NCI-H1092 (cell line): ENCODE measurements around the gene GPATCH4.
"Not testable (repeated sequence)": the region's sequence is repeated elsewhere in the genome, so short reads cannot be mapped to it uniquely, and the experiment has no call there.

Experiments used
- DNase-seq: peaks from one replicate; lab custom pipeline; 2025; lab: John Stamatoyannopoulos, UW

The GPATCH4 gene

GRCh38 chr1:156601122-156601830 is at the start of gene GPATCH4:
TSS of gene GPATCH4 (minus strand) at chr1:156601479.
- DNase-seq, result peak; percentile 72

- no peak for DNase-seq
Observed at GRCh38 chr1:156648951-156649350, 47.7 kb upstream of the GPATCH4 start.

- no peak for DNase-seq
Observed at GRCh38 chr1:156648496-156648895, 47.2 kb upstream of the GPATCH4 start.

GRCh38 chr1:156647351-156647750 is 46.1 kb upstream of the GPATCH4 start:
- DNase-seq, result no peak

- DNase-seq, result no peak
Observed at GRCh38 chr1:156646738-156647211, 45.5 kb upstream of the GPATCH4 start.

- DNase-seq, result no peak
Observed at GRCh38 chr1:156645666-156646065, 44.4 kb upstream of the GPATCH4 start.

- no peak for DNase-seq
Observed at GRCh38 chr1:156645056-156645455, 43.8 kb upstream of the GPATCH4 start.

- no peak for DNase-seq
Observed at GRCh38 chr1:156644640-156645039, 43.4 kb upstream of the GPATCH4 start.

GRCh38 chr1:156644146-156644545 is 42.9 kb upstream of the GPATCH4 start:
- DNase-seq, result no peak

GRCh38 chr1:156643778-156644092 is 42.5 kb upstream of the GPATCH4 start:
- no peak for DNase-seq

GRCh38 chr1:156643049-156643777 is 41.9 kb upstream of the GPATCH4 start:
- no peak for DNase-seq

GRCh38 chr1:156642265-156643048 is 41.2 kb upstream of the GPATCH4 start:
- no peak for DNase-seq

GRCh38 chr1:156641761-156642264 is 40.5 kb upstream of the GPATCH4 start, which contains the start of gene BCAN:
TSS of gene BCAN (plus strand) at chr1:156642117. CDS start at chr1:156646055, 3,938 bp downstream.
- DNase-seq, result no peak

GRCh38 chr1:156640842-156641706 is 39.8 kb upstream of the GPATCH4 start:
- no peak for DNase-seq

GRCh38 chr1:156639601-156640101 is 38.4 kb upstream of the GPATCH4 start:
- no peak for DNase-seq

GRCh38 chr1:156638189-156638985 is 37.1 kb upstream of the GPATCH4 start:
- no peak for DNase-seq

- DNase-seq, result no peak
Observed at GRCh38 chr1:156632355-156632754, 31.1 kb upstream of the GPATCH4 start.

GRCh38 chr1:156631152-156631551 is 29.9 kb upstream of the GPATCH4 start:
- not testable (repeated sequence) for DNase-seq

- no peak for DNase-seq
Observed at GRCh38 chr1:156629823-156630449, 28.7 kb upstream of the GPATCH4 start.
